ENCODE measurements around the gene ABCG5.

ABCG5 gene

DNA sequence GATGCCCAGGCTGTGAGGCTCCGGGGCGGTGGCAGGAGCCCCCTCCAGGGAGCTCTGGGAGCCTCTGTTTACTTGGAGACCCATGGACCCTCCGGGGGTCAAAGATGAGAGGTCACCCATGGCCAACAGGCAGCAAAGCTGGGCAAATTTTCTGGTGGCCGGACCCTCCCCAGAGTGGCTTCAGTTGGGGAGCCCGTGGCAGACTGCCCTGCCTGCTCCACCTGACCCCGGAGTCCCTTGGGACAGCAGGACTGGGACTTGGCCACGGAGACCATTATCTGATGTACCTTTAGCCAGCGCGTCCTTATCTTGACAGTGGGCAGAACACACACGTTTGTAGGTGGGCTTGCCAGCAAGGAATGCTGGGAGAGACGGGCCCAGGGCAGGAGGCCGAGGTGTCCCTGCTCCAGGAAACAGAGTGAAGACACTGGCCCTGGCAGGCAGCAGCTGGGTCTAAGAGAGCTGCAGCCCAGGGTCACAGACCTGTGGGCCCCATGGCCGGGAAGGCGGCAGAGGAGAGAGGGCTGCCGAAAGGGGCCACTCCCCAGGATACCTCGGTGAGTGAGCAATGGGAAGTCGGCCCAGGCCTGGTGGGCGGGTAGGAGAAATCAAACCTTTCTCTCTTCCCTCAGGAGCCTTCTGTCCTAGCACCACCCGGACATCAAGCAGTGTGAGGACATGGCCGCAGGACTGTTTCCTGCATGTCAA, at the start of gene ABCG5, which contains the start of gene ABCG8:
Gene ABCG5, minus strand, starts transcription at position 280 of the 708 bp plus-strand sequence. Its CDS starts 160 bp downstream, at position 120.
Gene ABCG8, plus strand, starts transcription at position 412 of the 708 bp plus-strand sequence. Its CDS starts 83 bp downstream, at position 495.
- no peak for DNase-seq

GRCh38 chr2:43887176-43887575, 48.5 kb upstream of the ABCG5 start:
- no peak for DNase-seq

- DNase-seq: no peak
These were observed 46.5 kb upstream of the ABCG5 start for GRCh38 chr2:43885132-43885632.

- no peak for DNase-seq
These were observed 46.0 kb upstream of the ABCG5 start for GRCh38 chr2:43884689-43885088.

GRCh38 chr2:43882312-43882711, 43.7 kb upstream of the ABCG5 start:
- DNase-seq: no peak

GRCh38 chr2:43880952-43881351, 42.3 kb upstream of the ABCG5 start:
- no peak for DNase-seq

DNA sequence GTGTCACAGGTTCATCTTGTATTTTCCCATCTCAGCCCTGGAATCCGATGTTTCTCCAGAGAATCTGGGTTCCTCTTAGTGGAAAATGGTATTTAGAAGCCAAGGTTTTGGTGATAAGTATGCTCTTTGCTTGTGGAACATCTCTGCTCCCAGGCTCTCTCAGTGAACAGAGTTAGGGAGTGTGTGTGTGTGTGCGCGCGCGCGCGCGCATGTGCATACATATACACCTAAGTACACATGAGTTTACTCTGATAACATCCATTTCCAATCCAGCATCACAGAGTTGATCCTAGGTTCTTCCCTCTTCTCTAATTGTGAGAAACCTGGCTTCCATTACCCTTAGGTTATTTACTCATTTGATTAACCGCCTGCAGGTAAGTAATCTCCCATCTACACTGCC, 41.8 kb upstream of the ABCG5 start:
- DNase-seq: no peak

- no peak for DNase-seq
These were observed 40.6 kb upstream of the ABCG5 start for GRCh38 chr2:43879261-43879660.

- peak in 1 of 2 experiments; percentile 54 for DNase-seq
These were observed 39.3 kb upstream of the ABCG5 start for GRCh38 chr2:43877782-43878464.

DNA sequence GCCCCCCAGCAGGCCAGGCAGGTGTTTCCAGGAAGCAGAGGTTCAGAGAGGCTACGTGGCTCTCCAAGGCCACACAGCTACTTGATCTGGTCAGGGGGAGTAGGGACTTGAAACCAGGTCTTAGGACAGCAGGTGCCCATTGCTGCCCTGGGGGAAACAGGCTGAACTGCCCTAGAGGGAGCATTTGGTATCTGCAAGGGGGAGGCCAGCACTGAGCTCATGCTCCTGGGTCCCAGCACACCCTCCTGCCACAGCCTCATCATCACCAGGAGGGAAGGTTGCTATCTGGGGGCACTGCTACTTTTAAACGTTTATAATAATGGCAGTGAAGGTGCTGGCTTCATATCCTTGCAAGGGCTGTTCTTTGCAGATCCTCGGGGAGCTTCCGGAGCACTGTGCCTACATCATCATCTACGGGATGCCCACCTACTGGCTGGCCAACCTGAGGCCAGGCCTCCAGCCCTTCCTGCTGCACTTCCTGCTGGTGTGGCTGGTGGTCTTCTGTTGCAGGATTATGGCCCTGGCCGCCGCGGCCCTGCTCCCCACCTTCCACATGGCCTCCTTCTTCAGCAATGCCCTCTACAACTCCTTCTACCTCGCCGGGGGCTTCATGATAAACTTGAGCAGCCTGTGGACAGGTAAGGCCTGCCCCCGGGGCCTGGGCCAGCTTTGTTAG, 36.3 kb upstream of the ABCG5 start:
- DNase-seq: no peak

DNA sequence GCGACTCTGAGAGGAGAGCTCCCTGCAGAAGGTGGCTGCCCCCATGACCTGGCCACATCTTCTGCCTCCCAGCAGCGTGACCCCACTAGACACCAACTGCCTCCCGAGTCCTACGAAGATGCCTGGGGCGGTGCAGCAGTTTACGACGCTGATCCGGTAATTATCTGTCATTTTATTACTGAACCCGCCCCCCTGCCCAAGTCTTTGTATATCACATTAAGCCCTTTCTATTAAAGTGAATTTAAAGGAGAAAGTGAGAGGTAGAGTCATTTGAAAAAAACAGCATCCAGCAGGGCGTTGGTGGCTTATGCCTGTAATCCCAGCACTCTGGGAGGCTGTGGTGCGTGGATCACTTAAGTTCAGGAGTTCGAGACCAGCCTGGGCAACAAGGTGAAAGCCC, 33.5 kb upstream of the ABCG5 start:
- DNase-seq: no peak

DNA sequence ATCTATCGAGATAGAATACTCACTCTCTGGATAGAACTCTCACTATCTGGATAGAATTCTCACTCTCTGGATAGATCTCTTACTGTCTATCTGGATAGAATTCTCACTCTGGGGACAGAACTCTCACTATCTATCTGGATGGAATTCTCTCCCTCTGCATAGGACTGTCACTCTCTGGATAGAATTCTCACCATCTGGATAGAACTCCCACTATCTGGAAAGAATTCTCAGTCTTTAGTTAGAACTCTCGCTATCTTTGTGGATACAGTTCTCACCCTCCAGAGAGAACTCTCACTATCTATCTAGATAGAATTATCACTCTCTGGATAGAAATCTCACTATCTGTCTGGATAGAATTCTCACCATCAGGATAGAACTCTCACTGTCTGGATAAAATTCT, 16.7 kb upstream of the ABCG5 start:
- DNase-seq: no peak

DNA sequence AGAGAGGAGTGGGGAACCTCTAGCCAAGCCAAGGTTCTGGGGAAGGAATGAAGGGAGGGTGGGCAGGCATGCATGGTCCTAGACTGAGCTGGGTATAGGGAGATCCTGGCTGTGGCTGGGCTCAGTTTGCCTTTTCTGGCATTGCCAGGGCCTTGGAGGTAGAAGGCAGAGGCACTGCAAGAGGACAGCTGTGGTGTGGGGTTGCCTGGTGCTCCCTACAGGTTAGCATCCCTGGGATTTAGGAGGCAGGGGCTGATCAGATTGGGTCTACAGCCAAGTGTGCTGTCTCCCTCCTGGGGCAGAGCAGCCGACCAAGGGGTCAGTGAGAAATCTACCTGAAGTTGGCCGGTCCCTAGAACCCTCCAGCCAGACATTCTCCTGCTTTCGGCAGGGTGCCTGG, 16.0 kb upstream of the ABCG5 start:
- DNase-seq: no peak

DNA sequence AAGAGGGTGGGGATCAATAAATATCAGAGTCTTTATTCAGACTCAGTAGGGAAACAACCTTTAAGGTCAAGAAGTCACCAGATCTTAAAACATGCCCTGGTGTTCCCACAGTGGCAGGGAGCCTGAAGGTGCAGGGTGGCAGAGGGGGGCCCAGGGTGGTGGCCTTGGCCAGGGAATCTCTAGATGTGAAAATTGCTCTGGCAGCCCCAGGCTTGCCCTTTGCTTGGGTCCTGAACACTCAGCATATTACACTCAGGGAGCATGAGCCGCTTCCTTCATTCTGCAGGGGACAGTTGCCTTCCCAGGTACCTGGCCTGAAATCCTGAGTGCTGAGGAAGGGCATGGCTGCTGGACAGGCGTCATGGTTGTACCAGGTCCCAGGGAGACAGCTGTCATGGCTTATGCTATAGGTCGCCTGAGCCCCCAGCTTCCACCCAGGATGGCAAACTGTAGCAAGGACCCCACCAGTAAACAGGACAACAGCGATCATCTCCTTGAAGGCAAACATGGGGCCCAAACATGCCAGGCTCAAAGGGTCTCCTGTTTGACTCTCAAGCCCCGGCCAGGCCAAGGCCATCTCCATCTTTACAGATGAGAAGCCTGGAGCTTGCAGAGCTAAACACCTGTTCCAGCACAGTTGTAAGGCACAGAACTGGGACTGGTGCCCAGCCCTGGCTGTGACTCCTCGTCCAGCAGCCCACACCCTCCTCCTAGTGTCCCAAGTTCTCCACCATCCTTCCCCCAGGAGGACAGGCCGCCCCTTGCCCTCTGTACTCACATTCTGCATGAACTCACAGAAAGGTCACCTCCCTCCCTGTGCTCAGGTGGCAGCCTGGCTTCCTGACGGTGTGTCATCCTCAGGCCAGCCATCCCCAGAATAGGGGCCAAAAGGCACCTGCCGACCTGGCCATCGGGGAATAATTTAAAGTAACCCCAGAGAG, 14.8 kb upstream of the ABCG5 start:
- DNase-seq: no peak

- no peak for DNase-seq
These were observed 13.6 kb upstream of the ABCG5 start for GRCh38 chr2:43852196-43852730.

DNA sequence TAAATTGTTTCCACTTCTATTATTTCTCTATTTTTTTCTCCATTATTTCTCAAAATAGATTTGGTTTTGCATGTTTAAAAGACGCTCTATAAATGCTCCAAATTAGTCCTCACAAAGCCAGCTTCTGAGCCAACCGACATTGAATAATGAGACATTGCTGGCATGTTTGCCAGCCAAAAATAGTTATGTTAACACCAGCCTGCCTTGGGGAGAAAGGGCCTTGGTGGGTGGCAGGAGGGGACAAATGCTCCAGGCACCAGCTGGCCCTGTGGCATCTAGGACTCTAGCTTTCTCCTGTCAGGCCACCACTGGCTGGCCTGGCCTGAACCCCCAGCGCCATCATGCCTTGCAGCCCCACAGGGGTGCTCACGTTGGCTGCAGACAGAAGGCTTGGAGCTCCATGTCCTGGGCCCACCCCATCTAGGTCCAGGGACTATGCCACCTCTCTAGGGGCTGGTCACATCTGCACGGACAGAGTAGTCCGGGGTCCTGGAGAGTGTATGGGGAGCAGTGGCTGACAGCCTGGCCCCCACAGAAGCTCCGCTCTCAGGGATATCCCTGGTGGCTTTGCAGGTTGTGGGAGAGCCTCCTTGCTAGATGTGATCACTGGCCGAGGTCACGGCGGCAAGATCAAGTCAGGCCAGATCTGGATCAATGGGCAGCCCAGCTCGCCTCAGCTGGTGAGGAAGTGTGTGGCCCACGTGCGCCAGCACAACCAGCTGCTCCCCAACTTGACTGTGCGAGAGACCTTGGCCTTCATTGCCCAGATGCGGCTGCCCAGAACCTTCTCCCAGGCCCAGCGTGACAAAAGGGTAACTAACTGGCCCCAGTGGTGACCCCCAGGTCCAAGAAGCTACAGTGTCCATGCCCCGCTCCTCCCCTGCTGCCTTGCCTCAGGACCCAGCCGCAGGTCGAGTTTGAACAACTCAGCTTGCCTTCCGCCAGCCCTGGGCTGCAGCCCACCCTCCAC, 12.7 kb upstream of the ABCG5 start:
- DNase-seq: no peak

- no peak for DNase-seq
These were observed 9.6 kb upstream of the ABCG5 start for GRCh38 chr2:43848214-43848613.

DNA sequence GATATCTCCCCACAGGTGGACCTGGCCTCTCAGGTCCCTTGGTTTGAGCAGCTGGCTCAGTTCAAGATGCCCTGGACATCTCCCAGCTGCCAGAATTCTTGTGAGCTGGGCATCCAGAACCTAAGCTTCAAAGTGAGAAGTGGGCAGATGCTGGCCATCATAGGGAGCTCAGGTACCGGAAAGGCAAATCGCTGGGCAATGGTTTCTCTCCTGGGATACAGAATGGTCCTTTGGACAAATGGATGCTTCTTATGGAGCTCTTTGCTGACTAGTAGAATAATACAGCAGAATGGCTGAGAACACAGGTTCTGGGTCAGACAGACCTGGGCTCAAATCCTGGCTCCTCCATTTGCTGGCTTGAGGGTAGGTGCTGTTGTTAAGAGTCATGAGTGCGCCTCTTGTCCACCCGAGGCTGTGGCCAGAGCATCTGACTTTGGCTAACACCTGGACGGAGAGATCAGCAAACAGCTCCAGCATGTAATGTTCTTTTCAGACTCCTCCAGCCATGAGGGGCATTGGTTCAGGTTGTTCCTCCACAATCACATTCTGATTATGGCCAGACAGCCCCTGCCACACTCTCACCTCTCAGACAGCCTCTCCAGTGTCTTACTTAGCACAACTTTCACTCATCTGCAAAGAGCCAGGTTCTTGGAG, 7.6 kb upstream of the ABCG5 start:
- no peak for DNase-seq

DNA sequence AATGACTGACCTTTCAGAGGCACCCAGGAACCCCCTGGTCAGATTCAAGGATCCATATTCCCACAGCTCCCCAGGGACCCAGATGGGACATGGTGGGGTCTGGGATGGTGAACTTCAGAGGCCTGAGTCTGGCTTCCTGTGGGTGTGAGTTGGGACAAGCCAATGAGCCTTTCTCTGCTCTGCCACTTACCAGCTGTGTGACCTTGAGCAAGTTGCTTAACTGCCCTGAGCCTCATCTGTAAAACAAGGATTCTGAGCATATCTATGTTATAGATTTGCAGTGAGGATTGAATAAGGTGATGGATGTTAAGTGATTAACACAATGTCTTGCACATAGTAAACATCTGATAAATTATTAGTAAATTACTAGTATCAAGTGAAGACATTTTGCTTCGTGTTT, 6.5 kb upstream of the ABCG5 start:
- DNase-seq: no peak

GRCh38 chr2:43842866-43843226, 4.2 kb upstream of the ABCG5 start:
- no peak for DNase-seq

Data from SW 1271 (cell line).